NCI-H2107 treated with DMSO at 0.1 percent for 48 hours (cell line): Measurements from ENCODE around the gene NES.
"Not testable (repeated sequence)": the region's sequence is repeated elsewhere in the genome, so short reads cannot be mapped to it uniquely, and the experiment has no call there.

ENCODE experiments used
- DNase-seq: peaks from one replicate; lab custom pipeline; 2025; ENCODE audit not compliant: unreplicated experiment; lab: John Stamatoyannopoulos, UW

The NES gene

GRCh38 chr1:156645666-156646065, 31.5 kb downstream of the NES start:
- no peak for DNase-seq

GRCh38 chr1:156645056-156645455, 32.2 kb downstream of the NES start:
- DNase-seq, result no peak

- no peak for DNase-seq
These were observed 32.6 kb downstream of the NES start for GRCh38 chr1:156644640-156645039.

- no peak for DNase-seq
These were observed 33.1 kb downstream of the NES start for GRCh38 chr1:156644146-156644545.

GRCh38 chr1:156643778-156644092, 33.5 kb downstream of the NES start:
- no peak for DNase-seq

- DNase-seq, result no peak
These were observed 34.0 kb downstream of the NES start for GRCh38 chr1:156643049-156643777.

- no peak for DNase-seq
These were observed 34.8 kb downstream of the NES start for GRCh38 chr1:156642265-156643048.

GRCh38 chr1:156641761-156642264, 35.4 kb downstream of the NES start, which contains the start of gene BCAN:
Gene BCAN, plus strand, starts transcription at chr1:156642117. Its CDS starts 3,938 bp downstream, at chr1:156646055.
- DNase-seq, result no peak

GRCh38 chr1:156640842-156641706, 36.1 kb downstream of the NES start:
- DNase-seq, result no peak

- peak; percentile 43 for DNase-seq
These were observed 37.6 kb downstream of the NES start for GRCh38 chr1:156639601-156640101.

- no peak for DNase-seq
These were observed 38.8 kb downstream of the NES start for GRCh38 chr1:156638189-156638985.

- DNase-seq, result no peak
These were observed 44.9 kb downstream of the NES start for GRCh38 chr1:156632355-156632754.

GRCh38 chr1:156631152-156631551, 46.1 kb downstream of the NES start:
- DNase-seq, result not testable (repeated sequence)

GRCh38 chr1:156629823-156630449, 47.3 kb downstream of the NES start:
- no peak for DNase-seq

- no peak for DNase-seq
These were observed 49.8 kb downstream of the NES start for GRCh38 chr1:156627313-156627880.

- no peak for DNase-seq
These were observed 51.1 kb downstream of the NES start for GRCh38 chr1:156626079-156626438.

GRCh38 chr1:156625436-156626078, 51.6 kb downstream of the NES start:
- DNase-seq, result peak; percentile 18

- no peak for DNase-seq
These were observed 52.3 kb downstream of the NES start for GRCh38 chr1:156624814-156625435.
